BLaER1 treated with 17β-estradiol and CSF1 and Interleukin-3, amounts not matched to agents 10 nM and 100 nM (cell line): ENCODE data around the gene SPATA31C1.

Experiments
- H3K27ac ChIP-seq, 11 experiments: shearing (Covaris generic); formaldehyde crosslinking; 2 replicates each; pipeline ENCODE4 v1.8.1; 2022
- H3K27me3 ChIP-seq, 11 experiments: shearing (Covaris generic); formaldehyde crosslinking; 2 replicates each; pipeline ENCODE4 v1.8.1; 2022
- H3K36me3 ChIP-seq, 11 experiments: shearing (Covaris generic); formaldehyde crosslinking; 2 replicates each; pipeline ENCODE4 v1.8.1; 2022
- H3K4me1 ChIP-seq, 10 experiments: shearing (Covaris generic); formaldehyde crosslinking; 2 replicates each; pipeline ENCODE4 v1.8.1; 2022
- H3K4me2 ChIP-seq, 11 experiments: shearing (Covaris generic); formaldehyde crosslinking; 2 replicates each; pipeline ENCODE4 v1.8.1; 2022
- H3K4me3 ChIP-seq, 10 experiments: shearing (Covaris generic); formaldehyde crosslinking; 2 replicates each; pipeline ENCODE4 v1.8.1; 2022
- H3K9ac ChIP-seq, 11 experiments: shearing (Covaris generic); formaldehyde crosslinking; 2 replicates each; pipeline ENCODE4 v1.8.1; 2022
- H3K9me3 ChIP-seq, 11 experiments: shearing (Covaris generic); formaldehyde crosslinking; replicated peaks in 1 of 11; 2 replicates each; pipeline ENCODE4 v1.8.1; 2022
- H4K20me1 ChIP-seq, 11 experiments: shearing (Covaris generic); formaldehyde crosslinking; 2 replicates each; pipeline ENCODE4 v1.8.1; 2022
- Cebpa-rat ChIP-seq, 11 experiments: shearing (Covaris generic); IDR thresholded peaks; 2 replicates each; pipeline ENCODE4 v1.8.1; 2022

The SPATA31C1 gene

GRCh38 chr9:87973122-87973521 is 55.4 kb downstream of the SPATA31C1 start:
- Histone ChIP-seq H3K9ac (no peak overlapping the region), H3K36me3 (no peaks in the 10 kb centered on the region), H3K9me3 (peaks cover 0 to 12% (median 0%) of the 10 kb centered on the region in 11 experiments; a peak in 6 of 22 replicates), H4K20me1 (no peaks in the 10 kb centered on the region), H3K27me3 (0 out of 22 replicates have a peak, but pooled peaks cover 0 to 4% (median 0%) of the 10 kb centered on the region in 11 experiments), H3K4me3 (no peak overlapping the region), H3K4me2 (peak overlapping the region in 1 of 11 experiments; percentile 61; a peak in 2 of 22 replicates), H3K4me1 (peaks cover 0 to 10% (median 8%) of the 10 kb centered on the region in 10 experiments; a peak in 10 of 20 replicates), H3K27ac (no peak overlapping the region)
- TF ChIP-seq Cebpa-rat (IDR thresholded peaks at IDR 0.05) = no peak
